ENCODE results near the gene PTGR2.

GRCh38 chr14:73825551-73826188 lies 26.0 kb upstream of the PTGR2 start:
- TF ChIP-seq CTCF (IDR thresholded peaks at IDR 0.05; ENCODE audit: low read depth, low read length, missing input control) (peak; percentile 94), TAF1 (conservative IDR thresholded peaks at IDR 0.05) (no peak), RAD21 (IDR thresholded peaks at IDR 0.05) (peak; percentile 98), FOXA1 (IDR thresholded peaks at IDR 0.05) (no peak), SP1 (IDR thresholded peaks at IDR 0.05) (peak; percentile 19), YY1 (IDR thresholded peaks at IDR 0.05) (peak; percentile 34), JUND (IDR thresholded peaks at IDR 0.05) (no peak), MAX (IDR thresholded peaks at IDR 0.05) (no peak), EGR1 (IDR thresholded peaks at IDR 0.05; ENCODE audit: low read depth in 2 of 2) (no peak), HNF4A (conservative IDR thresholded peaks at IDR 0.05) (peak; percentile 30 to 49)
- TF ChIP-seq, protein P1, sequence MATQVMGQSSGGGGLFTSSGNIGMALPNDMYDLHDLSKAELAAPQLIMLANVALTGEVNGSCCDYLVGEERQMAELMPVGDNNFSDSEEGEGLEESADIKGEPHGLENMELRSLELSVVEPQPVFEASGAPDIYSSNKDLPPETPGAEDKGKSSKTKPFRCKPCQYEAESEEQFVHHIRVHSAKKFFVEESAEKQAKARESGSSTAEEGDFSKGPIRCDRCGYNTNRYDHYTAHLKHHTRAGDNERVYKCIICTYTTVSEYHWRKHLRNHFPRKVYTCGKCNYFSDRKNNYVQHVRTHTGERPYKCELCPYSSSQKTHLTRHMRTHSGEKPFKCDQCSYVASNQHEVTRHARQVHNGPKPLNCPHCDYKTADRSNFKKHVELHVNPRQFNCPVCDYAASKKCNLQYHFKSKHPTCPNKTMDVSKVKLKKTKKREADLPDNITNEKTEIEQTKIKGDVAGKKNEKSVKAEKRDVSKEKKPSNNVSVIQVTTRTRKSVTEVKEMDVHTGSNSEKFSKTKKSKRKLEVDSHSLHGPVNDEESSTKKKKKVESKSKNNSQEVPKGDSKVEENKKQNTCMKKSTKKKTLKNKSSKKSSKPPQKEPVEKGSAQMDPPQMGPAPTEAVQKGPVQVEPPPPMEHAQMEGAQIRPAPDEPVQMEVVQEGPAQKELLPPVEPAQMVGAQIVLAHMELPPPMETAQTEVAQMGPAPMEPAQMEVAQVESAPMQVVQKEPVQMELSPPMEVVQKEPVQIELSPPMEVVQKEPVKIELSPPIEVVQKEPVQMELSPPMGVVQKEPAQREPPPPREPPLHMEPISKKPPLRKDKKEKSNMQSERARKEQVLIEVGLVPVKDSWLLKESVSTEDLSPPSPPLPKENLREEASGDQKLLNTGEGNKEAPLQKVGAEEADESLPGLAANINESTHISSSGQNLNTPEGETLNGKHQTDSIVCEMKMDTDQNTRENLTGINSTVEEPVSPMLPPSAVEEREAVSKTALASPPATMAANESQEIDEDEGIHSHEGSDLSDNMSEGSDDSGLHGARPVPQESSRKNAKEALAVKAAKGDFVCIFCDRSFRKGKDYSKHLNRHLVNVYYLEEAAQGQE (IDR thresholded peaks at IDR 0.05): no peak
- TF ChIP-seq, protein P2, sequence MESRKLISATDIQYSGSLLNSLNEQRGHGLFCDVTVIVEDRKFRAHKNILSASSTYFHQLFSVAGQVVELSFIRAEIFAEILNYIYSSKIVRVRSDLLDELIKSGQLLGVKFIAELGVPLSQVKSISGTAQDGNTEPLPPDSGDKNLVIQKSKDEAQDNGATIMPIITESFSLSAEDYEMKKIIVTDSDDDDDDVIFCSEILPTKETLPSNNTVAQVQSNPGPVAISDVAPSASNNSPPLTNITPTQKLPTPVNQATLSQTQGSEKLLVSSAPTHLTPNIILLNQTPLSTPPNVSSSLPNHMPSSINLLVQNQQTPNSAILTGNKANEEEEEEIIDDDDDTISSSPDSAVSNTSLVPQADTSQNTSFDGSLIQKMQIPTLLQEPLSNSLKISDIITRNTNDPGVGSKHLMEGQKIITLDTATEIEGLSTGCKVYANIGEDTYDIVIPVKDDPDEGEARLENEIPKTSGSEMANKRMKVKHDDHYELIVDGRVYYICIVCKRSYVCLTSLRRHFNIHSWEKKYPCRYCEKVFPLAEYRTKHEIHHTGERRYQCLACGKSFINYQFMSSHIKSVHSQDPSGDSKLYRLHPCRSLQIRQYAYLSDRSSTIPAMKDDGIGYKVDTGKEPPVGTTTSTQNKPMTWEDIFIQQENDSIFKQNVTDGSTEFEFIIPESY (IDR thresholded peaks at IDR 0.05): no peak
- TF ChIP-seq, protein P3, sequence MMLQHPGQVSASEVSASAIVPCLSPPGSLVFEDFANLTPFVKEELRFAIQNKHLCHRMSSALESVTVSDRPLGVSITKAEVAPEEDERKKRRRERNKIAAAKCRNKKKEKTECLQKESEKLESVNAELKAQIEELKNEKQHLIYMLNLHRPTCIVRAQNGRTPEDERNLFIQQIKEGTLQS (IDR thresholded peaks at IDR 0.05): no peak
